Breast epithelium (tissue), 3 donors: ENCODE measurements around the gene PGP.

Experiments
- POLR2A ChIP-seq: fragments of 450-650 bp; IDR thresholded peaks from one replicate; pipeline ENCODE4 v1.6.1; 2016; ENCODE audit warnings: antibody characterized with exemption, mild to moderate bottlenecking, moderate library complexity
- POLR2AphosphoS5 ChIP-seq, 3 donors: sonication (generic); formaldehyde crosslinking; IDR thresholded peaks; one replicate each; pipeline ENCODE4 v1.6.1; 2017; ENCODE audit warnings: antibody characterized with exemption in 3 of 3

- TF ChIP-seq POLR2A, result no peak
- TF ChIP-seq POLR2AphosphoS5 (IDR thresholded peaks at IDR 0.05), result no peak
These were observed 24.4 kb upstream of the PGP start for GRCh38 chr16:2238838-2239675.
